Measurements from ENCODE around the gene EPGN.

- TF ChIP-seq TAF1 (IDR thresholded peaks at IDR 0.05; ENCODE audit: borderline replicate concordance, low read depth, low read length): no peak
- no peak for TF ChIP-seq POLR2A (IDR thresholded peaks at IDR 0.05; ENCODE audit: low read depth, low read length)
Measured at GRCh38 chr4:74318276-74318675, 10.0 kb downstream of the EPGN start.
